K562 (cell line): ENCODE measurements around the gene CELA1. TPM values are rescaled to one million over a fixed set of nuclear protein-coding genes. Genes with fewer than 3 reads are reported as not detected.

Source experiments
- COPS2 ChIP-seq: fragments of 450-650 bp; conservative IDR thresholded peaks from 2 replicates; pipeline ENCODE4 v1.6.1; 2016; ENCODE audit warnings: mild to moderate bottlenecking, moderate library complexity
- DMBX1 ChIP-seq: fragments of 250-450 bp; sonication (Bioruptor Pico); IDR thresholded peaks from 2 replicates; pipeline ENCODE4 v1.8.0; 2022; ENCODE audit warnings: inconsistent platforms, mild to moderate bottlenecking, moderate library complexity, borderline replicate concordance
- GATAD2B ChIP-seq: fragments of 450-650 bp; IDR thresholded peaks from 2 replicates; pipeline ENCODE4 v1.6.1; 2017; ENCODE audit warnings: mild to moderate bottlenecking, borderline replicate concordance
- NEUROD1 ChIP-seq: fragments of 150-350 bp; IDR thresholded peaks from 2 replicates; pipeline ENCODE4 v1.6.1; 2014; ENCODE audit warnings: borderline replicate concordance, low read length, low read depth; ENCODE audit not compliant: partially characterized antibody
- PTRF ChIP-seq: fragments of 450-650 bp; IDR thresholded peaks from 2 replicates; pipeline ENCODE4 v1.6.1; 2016; ENCODE audit warnings: mild to moderate bottlenecking, missing genetic modification characterization, missing compliant biosample characterization
- TEAD2 ChIP-seq: fragments of 450-650 bp; IDR thresholded peaks from 2 replicates; pipeline ENCODE4 v1.6.1; 2016; ENCODE audit warnings: missing genetic modification characterization, control low read depth, missing compliant biosample characterization
- TFAM ChIP-seq: fragments of 250-450 bp; sonication (Bioruptor Pico); conservative IDR thresholded peaks from 2 replicates; pipeline ENCODE4 v1.5.0; 2021; ENCODE audit warnings: mild to moderate bottlenecking, moderate library complexity
- ZBTB1 ChIP-seq: sonication (generic); formaldehyde crosslinking; IDR thresholded peaks from 2 replicates; pipeline ENCODE4 v1.8.1; 2023; ENCODE audit warnings: missing genetic modification reagents, low read depth, mild to moderate bottlenecking, borderline replicate concordance
- ZBTB8A ChIP-seq: fragments of 450-650 bp; IDR thresholded peaks from 2 replicates; pipeline ENCODE4 v1.6.1; 2018; ENCODE audit warnings: mild to moderate bottlenecking, moderate library complexity; ENCODE audit not compliant: partially characterized antibody
- ZC3H4 ChIP-seq: sonication (generic); formaldehyde crosslinking; IDR thresholded peaks from 2 replicates; pipeline ENCODE4 v1.9.0; 2021; ENCODE audit warnings: missing genetic modification reagents, borderline replicate concordance
- ZNF239 ChIP-seq: fragments of 250-450 bp; sonication (Bioruptor Pico); IDR thresholded peaks from 2 replicates; pipeline ENCODE4 v1.4.0; 2020; ENCODE audit warnings: mild to moderate bottlenecking
- ZNF24 ChIP-seq: fragments of 450-650 bp; IDR thresholded peaks from 2 replicates; pipeline ENCODE4 v1.6.1; 2016
- ZNF57 ChIP-seq: fragments of 450-650 bp; formaldehyde crosslinking; IDR thresholded peaks from 2 replicates; pipeline ENCODE4 v1.4.0; 2020; ENCODE audit warnings: mild to moderate bottlenecking, moderate library complexity
- polyA plus RNA-seq, 8 experiments: library from polyadenylated mRNA; depleted of rRNA in 4 of 8; stranded (reverse) in 5 of 8; unstranded in 3 of 8; fragments of >200 nt; fragmentation: Nextera tagmentation in 2 of 8; fragmentation: Illumina TruSeq in 1 of 8; extraction: Ambion mirVana in 2 of 8; extraction: Trizol in 1 of 8; gene quantifications; 2 replicates each; pipeline versions ENCODE4 v1.2.1 to v1.2.3, GENCODE V29; 2011 to 2014; ENCODE audit warnings: inconsistent platforms in 1 of 8, missing spikeins in 1 of 8
- total RNA-seq, 7 experiments: library from RNA; depleted of rRNA in 6 of 7; stranded (reverse); fragments of >200 nt in 6 of 7; fragmentation: Illumina TruSeq in 2 of 7; extraction: Trizol in 2 of 7; gene quantifications; 2 replicates each; pipeline versions ENCODE4 v1.2.1 to v1.2.3, GENCODE V29; 2011 to 2021; ENCODE audit warnings: low replicate concordance in 1 of 7
- TF ChIP-seq, protein P1 (sequence below): sonication (generic); IDR thresholded peaks from 2 replicates; pipeline ENCODE4 v1.6.1; 2016
- TF ChIP-seq, protein P2 (sequence below): fragments of 250-450 bp; sonication (Bioruptor Pico); IDR thresholded peaks from 2 replicates; pipeline ENCODE4 v1.5.0; 2021
- TF ChIP-seq, protein P3 (sequence below): sonication (generic); formaldehyde crosslinking; IDR thresholded peaks from 2 replicates; pipeline ENCODE4 v1.8.1; 2023; ENCODE audit warnings: mild to moderate bottlenecking, missing genetic modification reagents
- TF ChIP-seq, protein P4 (sequence below), 2 experiments: fragments of 450-650 bp; IDR thresholded peaks; 2 replicates each; pipeline ENCODE4 v1.6.1; 2016; ENCODE audit warnings: mild to moderate bottlenecking in 2 of 2, borderline replicate concordance in 1 of 2, low read depth in 1 of 2, moderate library complexity in 1 of 2

CELA1 gene
- total and polyA plus RNA-seq, 9 of the 15 experiments (the other 6 are each of a cell fraction or from before 2014, with no cell fraction given) = 0.06 to 0.27 (median 0.22) TPM; not detected in 6

GRCh38 chr12:51320695-51321320, 25.7 kb downstream of the CELA1 start (continued):
- TF ChIP-seq ZBTB1 (CRISPR knock-in tag) (no peak), DMBX1 (CRISPR knock-in tag) (peak; percentile 51; the same call in 1 of the 2 replicates), ZBTB8A (no peak), TEAD2 (no peak), COPS2 (no peak), NEUROD1 (peak; percentile 51), TFAM (CRISPR knock-in tag) (no peak), ZC3H4 (CRISPR knock-in tag) (no peak), PTRF (no peak), ZNF57 (CRISPR knock-in tag) (no peak), ZNF24 (no peak), ZNF239 (CRISPR knock-in tag) (0 out of 2 replicates have a peak, but pooled peaks have one; percentile 18), GATAD2B (no peak)
- TF ChIP-seq, protein P1, sequence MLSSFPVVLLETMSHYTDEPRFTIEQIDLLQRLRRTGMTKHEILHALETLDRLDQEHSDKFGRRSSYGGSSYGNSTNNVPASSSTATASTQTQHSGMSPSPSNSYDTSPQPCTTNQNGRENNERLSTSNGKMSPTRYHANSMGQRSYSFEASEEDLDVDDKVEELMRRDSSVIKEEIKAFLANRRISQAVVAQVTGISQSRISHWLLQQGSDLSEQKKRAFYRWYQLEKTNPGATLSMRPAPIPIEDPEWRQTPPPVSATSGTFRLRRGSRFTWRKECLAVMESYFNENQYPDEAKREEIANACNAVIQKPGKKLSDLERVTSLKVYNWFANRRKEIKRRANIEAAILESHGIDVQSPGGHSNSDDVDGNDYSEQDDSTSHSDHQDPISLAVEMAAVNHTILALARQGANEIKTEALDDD = no peak
- TF ChIP-seq, protein P2, sequence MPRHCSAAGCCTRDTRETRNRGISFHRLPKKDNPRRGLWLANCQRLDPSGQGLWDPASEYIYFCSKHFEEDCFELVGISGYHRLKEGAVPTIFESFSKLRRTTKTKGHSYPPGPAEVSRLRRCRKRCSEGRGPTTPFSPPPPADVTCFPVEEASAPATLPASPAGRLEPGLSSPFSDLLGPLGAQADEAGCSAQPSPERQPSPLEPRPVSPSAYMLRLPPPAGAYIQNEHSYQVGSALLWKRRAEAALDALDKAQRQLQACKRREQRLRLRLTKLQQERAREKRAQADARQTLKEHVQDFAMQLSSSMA (CRISPR knock-in tag) = no peak
- TF ChIP-seq, protein P3, sequence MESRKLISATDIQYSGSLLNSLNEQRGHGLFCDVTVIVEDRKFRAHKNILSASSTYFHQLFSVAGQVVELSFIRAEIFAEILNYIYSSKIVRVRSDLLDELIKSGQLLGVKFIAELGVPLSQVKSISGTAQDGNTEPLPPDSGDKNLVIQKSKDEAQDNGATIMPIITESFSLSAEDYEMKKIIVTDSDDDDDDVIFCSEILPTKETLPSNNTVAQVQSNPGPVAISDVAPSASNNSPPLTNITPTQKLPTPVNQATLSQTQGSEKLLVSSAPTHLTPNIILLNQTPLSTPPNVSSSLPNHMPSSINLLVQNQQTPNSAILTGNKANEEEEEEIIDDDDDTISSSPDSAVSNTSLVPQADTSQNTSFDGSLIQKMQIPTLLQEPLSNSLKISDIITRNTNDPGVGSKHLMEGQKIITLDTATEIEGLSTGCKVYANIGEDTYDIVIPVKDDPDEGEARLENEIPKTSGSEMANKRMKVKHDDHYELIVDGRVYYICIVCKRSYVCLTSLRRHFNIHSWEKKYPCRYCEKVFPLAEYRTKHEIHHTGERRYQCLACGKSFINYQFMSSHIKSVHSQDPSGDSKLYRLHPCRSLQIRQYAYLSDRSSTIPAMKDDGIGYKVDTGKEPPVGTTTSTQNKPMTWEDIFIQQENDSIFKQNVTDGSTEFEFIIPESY (CRISPR knock-in tag) = no peak
- TF ChIP-seq, protein P4, sequence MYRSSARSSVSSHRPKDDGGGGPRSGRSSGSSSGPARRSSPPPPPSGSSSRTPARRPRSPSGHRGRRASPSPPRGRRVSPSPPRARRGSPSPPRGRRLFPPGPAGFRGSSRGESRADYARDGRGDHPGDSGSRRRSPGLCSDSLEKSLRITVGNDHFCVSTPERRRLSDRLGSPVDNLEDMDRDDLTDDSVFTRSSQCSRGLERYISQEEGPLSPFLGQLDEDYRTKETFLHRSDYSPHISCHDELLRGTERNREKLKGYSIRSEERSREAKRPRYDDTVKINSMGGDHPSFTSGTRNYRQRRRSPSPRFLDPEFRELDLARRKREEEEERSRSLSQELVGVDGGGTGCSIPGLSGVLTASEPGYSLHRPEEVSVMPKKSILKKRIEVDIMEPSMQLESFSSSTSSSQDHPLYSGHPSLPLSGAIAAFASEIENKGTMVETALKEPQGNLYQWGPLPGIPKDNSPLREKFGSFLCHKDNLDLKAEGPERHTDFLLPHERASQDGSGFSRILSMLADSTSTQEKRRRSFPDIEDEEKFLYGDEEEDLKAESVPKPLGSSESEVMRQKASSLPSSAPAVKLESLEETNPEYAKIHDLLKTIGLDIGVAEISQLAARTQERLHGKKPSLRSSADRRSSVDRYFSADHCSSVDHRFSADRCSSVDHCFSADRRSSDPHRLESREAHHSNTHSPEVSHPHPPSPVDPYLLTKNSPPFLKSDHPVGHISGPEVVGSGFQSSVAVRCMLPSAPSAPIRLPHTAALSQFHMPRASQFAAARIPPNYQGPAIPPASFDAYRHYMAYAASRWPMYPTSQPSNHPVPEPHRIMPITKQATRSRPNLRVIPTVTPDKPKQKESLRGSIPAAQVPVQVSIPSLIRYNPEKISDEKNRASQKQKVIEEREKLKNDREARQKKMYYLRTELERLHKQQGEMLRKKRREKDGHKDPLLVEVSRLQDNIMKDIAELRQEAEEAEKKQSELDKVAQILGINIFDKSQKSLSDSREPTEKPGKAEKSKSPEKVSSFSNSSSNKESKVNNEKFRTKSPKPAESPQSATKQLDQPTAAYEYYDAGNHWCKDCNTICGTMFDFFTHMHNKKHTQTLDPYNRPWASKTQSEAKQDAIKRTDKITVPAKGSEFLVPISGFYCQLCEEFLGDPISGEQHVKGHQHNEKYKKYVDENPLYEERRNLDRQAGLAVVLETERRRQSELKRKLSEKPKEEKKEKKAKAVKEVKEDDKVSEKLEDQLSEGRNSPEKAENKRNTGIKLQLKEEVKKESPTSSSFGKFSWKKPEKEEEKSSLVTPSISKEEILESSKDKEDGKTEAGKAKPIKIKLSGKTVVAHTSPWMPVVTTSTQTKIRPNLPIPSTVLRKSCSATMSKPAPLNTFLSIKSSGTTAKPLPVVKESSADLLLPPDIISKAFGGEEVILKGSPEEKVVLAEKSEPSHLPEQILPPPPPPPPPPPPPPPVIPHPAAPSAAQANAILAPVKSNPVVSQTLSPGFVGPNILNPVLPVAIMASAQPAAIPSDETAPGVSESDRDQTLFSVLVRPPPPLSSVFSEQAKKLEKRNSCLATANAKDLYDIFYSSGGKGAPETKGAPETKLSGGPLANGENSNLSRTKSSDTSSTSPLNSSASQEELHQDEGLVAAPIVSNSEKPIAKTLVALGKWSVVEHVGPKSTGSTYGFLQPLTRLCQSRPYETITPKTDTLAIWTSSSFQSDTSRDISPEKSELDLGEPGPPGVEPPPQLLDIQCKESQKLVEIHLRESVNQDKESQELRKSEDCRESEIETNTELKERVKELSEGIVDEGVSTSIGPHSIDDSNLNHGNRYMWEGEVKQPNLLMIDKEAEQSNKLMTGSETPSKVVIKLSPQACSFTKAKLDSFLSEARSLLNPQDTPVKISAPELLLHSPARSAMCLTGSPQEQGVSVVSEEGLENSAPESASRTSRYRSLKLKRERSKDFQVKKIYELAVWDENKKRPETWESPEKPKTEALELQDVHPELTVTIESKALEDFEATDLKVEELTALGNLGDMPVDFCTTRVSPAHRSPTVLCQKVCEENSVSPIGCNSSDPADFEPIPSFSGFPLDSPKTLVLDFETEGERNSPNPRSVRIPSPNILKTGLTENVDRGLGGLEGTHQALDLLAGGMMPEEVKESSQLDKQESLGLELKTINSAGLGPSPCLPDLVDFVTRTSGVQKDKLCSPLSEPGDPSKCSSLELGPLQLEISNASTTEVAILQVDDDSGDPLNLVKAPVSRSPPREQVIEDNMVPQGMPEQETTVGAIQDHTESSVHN (IDR thresholded peaks at IDR 0.05; ENCODE audit: borderline replicate concordance in 1 of 2, low read depth in 1 of 2) = no peak
